Measurements from ENCODE around the gene LRBA. TPM values are rescaled to one million over a fixed set of nuclear protein-coding genes. Genes with fewer than 3 reads are reported as not detected.

Gene LRBA
- total and polyA plus RNA-seq, 8 donors: 7.3 to 156 (median 73.9) TPM

GRCh38 chr4:151045907-151046306 lies 30.8 kb upstream of the LRBA start:
- TF ChIP-seq EP300 (IDR thresholded peaks at IDR 0.05) (no peak), POLR2AphosphoS5 (IDR thresholded peaks at IDR 0.05) (no peak), POLR2A (IDR thresholded peaks at IDR 0.05) (no peak), CTCF (IDR thresholded peaks at IDR 0.05) (no peak)
- no peaks in the 10 kb centered on the region for H3K36me3 ChIP-seq
- H3K4me1 ChIP-seq: no peaks in the 10 kb centered on the region
- H3K27ac ChIP-seq: no peak overlapping the region
- no peak overlapping the region for H3K4me3 ChIP-seq
- H3K9me3 ChIP-seq: no peaks in the 10 kb centered on the region
- DNase-seq: peak in 1 of 2 donors; percentile 36
- intact Hi-C loops (cut with DNase I; ENCODE audit: low total_unique reads): no loop called here
- 13 to 24% (median 17%) methylated on average over 3 of the region's 3 CpGs for WGBS, 5 donors
- H3K27me3 ChIP-seq: no peaks in the 10 kb centered on the region

- Histone ChIP-seq H3K36me3 (no peaks in the 10 kb centered on the region), H3K4me3 (no peak overlapping the region), H3K27ac (no peak overlapping the region), H3K9me3 (no peaks in the 10 kb centered on the region), H3K27me3 (no peaks in the 10 kb centered on the region), H3K4me1 (no peaks in the 10 kb centered on the region)
- TF ChIP-seq EP300 (IDR thresholded peaks at IDR 0.05) (no peak), POLR2AphosphoS5 (IDR thresholded peaks at IDR 0.05) (no peak), CTCF (IDR thresholded peaks at IDR 0.05) (no peak), POLR2A (IDR thresholded peaks at IDR 0.05) (no peak)
- intact Hi-C loops (cut with DNase I; ENCODE audit: low total_unique reads): no loop called here
- no peak for DNase-seq
- 59 to 91% (median 78%) methylated on average over 1 of the region's 1 CpG for WGBS, 5 donors
Measured at GRCh38 chr4:151043803-151044515, 28.9 kb upstream of the LRBA start.

GRCh38 chr4:151039733-151040132 lies 24.6 kb upstream of the LRBA start:
- intact Hi-C loops (cut with DNase I; ENCODE audit: low total_unique reads): no loop called here
- no peak for TF ChIP-seq POLR2A (IDR thresholded peaks at IDR 0.05)
- TF ChIP-seq EP300 (IDR thresholded peaks at IDR 0.05): no peak
- no peak for TF ChIP-seq CTCF (IDR thresholded peaks at IDR 0.05)
- no peak for TF ChIP-seq POLR2AphosphoS5 (IDR thresholded peaks at IDR 0.05)
- peaks cover 0 to 9% (median 2%) of the 10 kb centered on the region in 4 donors for H3K4me1 ChIP-seq
- no peaks in the 10 kb centered on the region for H3K36me3 ChIP-seq
- no peak overlapping the region for H3K27ac ChIP-seq
- H3K9me3 ChIP-seq: no peaks in the 10 kb centered on the region
- H3K27me3 ChIP-seq: no peaks in the 10 kb centered on the region
- WGBS, 5 donors: 88 to 92% (median 90%) methylated on average over 2 of the region's 2 CpGs
- no peak for DNase-seq
- no peak overlapping the region for H3K4me3 ChIP-seq

GRCh38 chr4:151038452-151039157 lies 23.5 kb upstream of the LRBA start:
- 81 to 89% (median 85%) methylated on average over 9 of the region's 9 CpGs for WGBS, 5 donors

More at GRCh38 chr4:151038452-151039157, 23.5 kb upstream of the LRBA start:
- DNase-seq: no peak
- intact Hi-C loops (cut with DNase I; ENCODE audit: low total_unique reads): no loop called here
- Histone ChIP-seq H3K9me3 (no peaks in the 10 kb centered on the region), H3K4me3 (no peak overlapping the region), H3K36me3 (no peaks in the 10 kb centered on the region), H3K27ac (no peak overlapping the region), H3K4me1 (peaks cover 0 to 12% (median 2%) of the 10 kb centered on the region in 4 donors), H3K27me3 (no peaks in the 10 kb centered on the region)
- TF ChIP-seq EP300 (IDR thresholded peaks at IDR 0.05): no peak
- no peak for TF ChIP-seq POLR2A (IDR thresholded peaks at IDR 0.05)
- no peak for TF ChIP-seq CTCF (IDR thresholded peaks at IDR 0.05)
- no peak for TF ChIP-seq POLR2AphosphoS5 (IDR thresholded peaks at IDR 0.05)

Data from stomach (tissue), 9 donors.